ENCODE measurements around the gene NT5C.

Gene NT5C

DNA sequence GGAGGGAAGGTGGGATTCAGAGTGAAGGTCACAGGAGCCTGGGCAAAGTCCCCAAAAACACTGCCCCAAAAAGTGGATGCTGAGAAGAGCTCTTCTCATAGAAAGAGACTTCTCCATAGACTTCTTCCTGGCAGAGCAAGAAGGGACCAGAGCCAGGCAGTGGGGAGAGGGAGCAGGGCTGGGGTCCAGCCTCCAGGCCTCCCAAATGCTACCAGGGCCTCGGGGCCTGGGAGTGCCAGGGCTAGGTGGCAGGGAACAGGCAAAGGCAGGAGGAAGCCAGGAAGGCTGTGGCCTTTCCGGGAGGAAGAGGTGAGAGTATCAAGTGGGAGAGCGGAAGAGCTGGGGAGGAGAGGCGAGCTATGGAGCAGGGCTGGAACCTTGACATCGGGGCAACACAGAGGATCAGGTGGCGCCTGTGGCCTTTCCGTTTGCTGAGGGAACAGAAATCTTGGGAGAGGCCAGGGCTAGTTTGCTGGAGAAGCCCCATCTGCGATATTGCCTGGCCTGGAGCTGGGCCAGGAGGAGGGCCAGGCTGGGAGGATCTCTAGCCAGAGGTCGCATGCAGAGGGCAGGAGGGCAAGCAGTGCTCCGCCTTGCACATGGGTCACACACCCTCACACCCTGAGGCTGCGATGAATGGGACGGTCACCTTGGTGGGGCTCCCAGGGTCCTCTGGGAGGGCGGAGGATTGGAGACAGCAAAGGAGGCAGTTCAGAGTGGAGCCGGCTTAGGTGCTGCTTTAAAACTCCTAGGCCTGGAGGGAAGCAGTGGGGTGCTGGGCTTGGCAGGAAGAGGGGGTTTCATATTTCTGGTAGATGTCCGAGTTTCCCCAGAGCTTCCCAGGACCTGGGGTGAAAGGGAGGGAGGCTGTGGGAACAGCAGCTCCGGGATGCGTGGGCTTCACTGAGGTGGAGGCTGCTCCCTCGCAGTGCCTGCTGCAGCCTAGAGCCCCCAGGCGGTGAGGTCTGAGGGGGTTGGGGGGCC, 40.4 kb downstream of the NT5C start:
- no peak overlapping the region for H3K4me3 ChIP-seq (ENCODE audit: low read depth, low read length)

GRCh38 chr17:75088465-75089417, 42.8 kb downstream of the NT5C start:
- Histone ChIP-seq H3K27ac (ENCODE audit: extremely low read depth, low read depth, low read length) (no peak overlapping the region), H3K4me1 (ENCODE audit: control insufficient read depth, insufficient read depth, low read length) (0 out of 2 replicates have a peak, but pooled peaks cover 2% of the 10 kb centered on the region), H3K9me3 (ENCODE audit: control insufficient read depth, insufficient read depth, low read depth, low read length) (no peaks in the 10 kb centered on the region), H3K4me3 (ENCODE audit: low read depth, low read length) (no peak overlapping the region), H3K36me3 (ENCODE audit: control insufficient read depth in 2 of 2, insufficient read depth in 1 of 2, low read length in 2 of 2) (no peaks in the 10 kb centered on the region)
- POLR2A ChIA-PET = interaction anchor here (0.7 to 1.2 kb wide), 3 partner anchors 13 to 64 kb away, joined by 3 to 7 read pairs (median 3); no protein-coding TSS in a partner anchor
- CTCF ChIA-PET = interaction anchor here (0.6 to 1.5 kb wide), 4 partner anchors 14 to 44 kb away, joined by 3 to 5 read pairs (median 4); no protein-coding TSS in a partner anchor
- TF ChIP-seq SP7 (tag by site-specific recombination; IDR thresholded peaks at IDR 0.05) = no peak
- no peak for TF ChIP-seq PRDM1 (tag by site-specific recombination; IDR thresholded peaks at IDR 0.05)
- TF ChIP-seq, protein P1, sequence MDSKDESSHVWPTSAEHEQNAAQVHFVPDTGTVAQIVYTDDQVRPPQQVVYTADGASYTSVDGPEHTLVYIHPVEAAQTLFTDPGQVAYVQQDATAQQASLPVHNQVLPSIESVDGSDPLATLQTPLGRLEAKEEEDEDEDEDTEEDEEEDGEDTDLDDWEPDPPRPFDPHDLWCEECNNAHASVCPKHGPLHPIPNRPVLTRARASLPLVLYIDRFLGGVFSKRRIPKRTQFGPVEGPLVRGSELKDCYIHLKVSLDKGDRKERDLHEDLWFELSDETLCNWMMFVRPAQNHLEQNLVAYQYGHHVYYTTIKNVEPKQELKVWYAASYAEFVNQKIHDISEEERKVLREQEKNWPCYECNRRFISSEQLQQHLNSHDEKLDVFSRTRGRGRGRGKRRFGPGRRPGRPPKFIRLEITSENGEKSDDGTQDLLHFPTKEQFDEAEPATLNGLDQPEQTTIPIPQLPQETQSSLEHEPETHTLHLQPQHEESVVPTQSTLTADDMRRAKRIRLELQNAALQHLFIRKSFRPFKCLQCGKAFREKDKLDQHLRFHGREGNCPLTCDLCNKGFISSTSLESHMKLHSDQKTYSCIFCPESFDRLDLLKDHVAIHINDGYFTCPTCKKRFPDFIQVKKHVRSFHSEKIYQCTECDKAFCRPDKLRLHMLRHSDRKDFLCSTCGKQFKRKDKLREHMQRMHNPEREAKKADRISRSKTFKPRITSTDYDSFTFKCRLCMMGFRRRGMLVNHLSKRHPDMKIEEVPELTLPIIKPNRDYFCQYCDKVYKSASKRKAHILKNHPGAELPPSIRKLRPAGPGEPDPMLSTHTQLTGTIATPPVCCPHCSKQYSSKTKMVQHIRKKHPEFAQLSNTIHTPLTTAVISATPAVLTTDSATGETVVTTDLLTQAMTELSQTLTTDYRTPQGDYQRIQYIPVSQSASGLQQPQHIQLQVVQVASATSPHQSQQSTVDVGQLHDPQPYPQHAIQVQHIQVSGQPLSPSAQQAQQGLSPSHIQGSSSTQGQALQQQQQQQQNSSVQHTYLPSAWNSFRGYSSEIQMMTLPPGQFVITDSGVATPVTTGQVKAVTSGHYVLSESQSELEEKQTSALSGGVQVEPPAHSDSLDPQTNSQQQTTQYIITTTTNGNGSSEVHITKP (tag by site-specific recombination; IDR thresholded peaks at IDR 0.05) = peak; percentile 50; the same call in 1 of the 2 replicates
- TF ChIP-seq ZIC2 (tag by site-specific recombination; IDR thresholded peaks at IDR 0.05) = peak; percentile 59
- TF ChIP-seq, protein P2, sequence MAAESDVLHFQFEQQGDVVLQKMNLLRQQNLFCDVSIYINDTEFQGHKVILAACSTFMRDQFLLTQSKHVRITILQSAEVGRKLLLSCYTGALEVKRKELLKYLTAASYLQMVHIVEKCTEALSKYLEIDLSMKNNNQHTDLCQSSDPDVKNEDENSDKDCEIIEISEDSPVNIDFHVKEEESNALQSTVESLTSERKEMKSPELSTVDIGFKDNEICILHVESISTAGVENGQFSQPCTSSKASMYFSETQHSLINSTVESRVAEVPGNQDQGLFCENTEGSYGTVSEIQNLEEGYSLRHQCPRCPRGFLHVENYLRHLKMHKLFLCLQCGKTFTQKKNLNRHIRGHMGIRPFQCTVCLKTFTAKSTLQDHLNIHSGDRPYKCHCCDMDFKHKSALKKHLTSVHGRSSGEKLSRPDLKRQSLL (tag by site-specific recombination; IDR thresholded peaks at IDR 0.05) = no peak
- no peak for TF ChIP-seq ZNF169 (tag by site-specific recombination; IDR thresholded peaks at IDR 0.05)
- no peak for TF ChIP-seq OSR2 (tag by site-specific recombination; IDR thresholded peaks at IDR 0.05)
- no peak for TF ChIP-seq ZNF791 (tag by site-specific recombination; IDR thresholded peaks at IDR 0.05)
- no peak for TF ChIP-seq GLI4 (tag by site-specific recombination; IDR thresholded peaks at IDR 0.05)
- no peak for TF ChIP-seq ZNF155 (tag by site-specific recombination; IDR thresholded peaks at IDR 0.05)

More for the DNA sequence above, 40.4 kb downstream of the NT5C start:
- Histone ChIP-seq H3K4me1 (ENCODE audit: control insufficient read depth, insufficient read depth, low read length) (peaks cover 2% of the 10 kb centered on the region; the same call in 1 of the 2 replicates), H3K36me3 (ENCODE audit: control insufficient read depth in 2 of 2, insufficient read depth in 1 of 2, low read length in 2 of 2) (no peaks in the 10 kb centered on the region), H3K9me3 (ENCODE audit: control insufficient read depth, insufficient read depth, low read depth, low read length) (no peaks in the 10 kb centered on the region), H3K27ac (ENCODE audit: extremely low read depth, low read depth, low read length) (no peak overlapping the region)
- ChIA-PET CTCF (interaction anchor here (0.6 to 1.7 kb wide), 5 partner anchors 14 to 37 kb away, joined by 3 to 13 read pairs (median 5); no protein-coding TSS in a partner anchor), POLR2A (no interaction called here)
- TF ChIP-seq ZFP3 (tag by site-specific recombination; IDR thresholded peaks at IDR 0.05; ENCODE audit: low read depth) = no peak
- no peak for TF ChIP-seq ZNF404 (tag by site-specific recombination; IDR thresholded peaks at IDR 0.05)
- peak; percentile 47 for TF ChIP-seq GLIS2 (tag by site-specific recombination; IDR thresholded peaks at IDR 0.05)
- TF ChIP-seq ZIC2 (tag by site-specific recombination; IDR thresholded peaks at IDR 0.05) = peak; percentile 28; the same call in 1 of the 2 replicates
- peak; percentile 93 for TF ChIP-seq ZNF341 (tag by site-specific recombination; IDR thresholded peaks at IDR 0.05; ENCODE audit: low read depth)
- 0 out of 2 replicates have a peak, but pooled peaks have one; percentile 14 for TF ChIP-seq ZNF335 (tag by site-specific recombination; conservative IDR thresholded peaks at IDR 0.05)
- TF ChIP-seq ZNF114 (tag by site-specific recombination; IDR thresholded peaks at IDR 0.05) = no peak
- TF ChIP-seq HOXA7 (CRISPR knock-in tag; IDR thresholded peaks at IDR 0.05; ENCODE audit: borderline replicate concordance) = no peak
- TF ChIP-seq ZNF140 (tag by site-specific recombination; IDR thresholded peaks at IDR 0.05) = no peak
- 0 out of 2 replicates have a peak, but pooled peaks have one; percentile 51 for TF ChIP-seq KLF17 (tag by site-specific recombination; IDR thresholded peaks at IDR 0.05)
- no peak for TF ChIP-seq ZNF121 (tag by site-specific recombination; IDR thresholded peaks at IDR 0.05)
- no peak for TF ChIP-seq REST (tag by site-specific recombination; IDR thresholded peaks at IDR 0.05)
- no peak for TF ChIP-seq ZNF423 (tag by site-specific recombination; IDR thresholded peaks at IDR 0.05)

All from HEK293 (cell line).